ENCODE measurements around the gene VWA5B1.

Gene VWA5B1

GRCh38 chr1:20379075-20379474 is 88.4 kb downstream of the VWA5B1 start:
- Mint-ChIP-seq H3K27ac (no peak overlapping the region), H3K27me3 (ENCODE audit: low read depth) (peaks cover 3% of the 10 kb centered on the region), H3K4me1 (ENCODE audit: low read depth) (no peaks in the 10 kb centered on the region), H3K4me3 (no peak overlapping the region), H3K9me3 (no peaks in the 10 kb centered on the region), H3K36me3 (ENCODE audit: low read depth) (no peaks in the 10 kb centered on the region)
- DNase-seq (ENCODE audit: low spot score) = no peak

DNA sequence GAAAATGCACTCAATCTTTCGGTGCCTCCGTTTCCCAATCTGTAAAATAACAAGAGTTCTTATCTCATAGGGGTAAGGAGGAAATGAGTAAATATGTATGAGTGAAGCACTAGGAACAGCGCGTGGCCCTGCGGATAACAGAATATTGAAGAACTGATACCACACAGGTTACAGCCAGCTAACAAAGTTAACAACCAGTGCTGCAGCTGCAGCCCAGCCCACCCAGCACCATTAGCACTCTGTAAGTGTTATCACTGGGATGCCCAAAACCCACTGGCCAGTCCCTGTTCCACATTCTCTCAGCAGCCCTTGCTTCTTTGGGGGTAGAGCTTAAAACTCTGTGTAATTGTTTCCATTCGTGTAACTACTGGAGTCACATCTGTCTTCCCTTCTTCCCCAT is 89.5 kb downstream of the VWA5B1 start:
- H3K36me3 Mint-ChIP-seq (ENCODE audit: low read depth) = no peaks in the 10 kb centered on the region
- DNase-seq (ENCODE audit: low spot score) = no peak
- H3K4me3 Mint-ChIP-seq = no peak overlapping the region
- no peaks in the 10 kb centered on the region for H3K4me1 Mint-ChIP-seq (ENCODE audit: low read depth)
- H3K27ac Mint-ChIP-seq = no peak overlapping the region
- H3K9me3 Mint-ChIP-seq = no peaks in the 10 kb centered on the region
- peaks cover 11% of the 10 kb centered on the region for H3K27me3 Mint-ChIP-seq (ENCODE audit: low read depth)

DNA sequence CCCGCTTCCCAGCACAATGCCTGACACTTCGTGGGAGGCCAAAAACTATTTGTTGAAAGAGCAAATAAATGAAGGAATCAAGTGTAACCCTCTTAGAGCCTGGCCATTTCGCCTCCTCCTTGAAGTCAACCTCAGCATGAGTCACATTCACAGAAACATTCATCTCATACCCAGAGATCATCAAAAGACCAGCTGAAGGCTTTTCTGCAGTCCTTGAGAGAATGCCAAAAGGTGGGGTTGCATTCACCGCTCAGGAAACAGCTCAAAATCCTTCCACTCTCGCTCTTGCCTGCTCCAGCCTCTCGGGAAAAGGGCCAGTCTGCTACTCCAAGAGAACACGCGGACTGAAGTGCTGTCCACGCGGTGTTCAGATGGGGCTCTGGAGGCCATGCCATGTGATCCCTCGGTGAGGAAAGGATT is 90.0 kb downstream of the VWA5B1 start:
- no peaks in the 10 kb centered on the region for H3K9me3 Mint-ChIP-seq
- no peaks in the 10 kb centered on the region for H3K4me1 Mint-ChIP-seq (ENCODE audit: low read depth)
- no peak overlapping the region for H3K4me3 Mint-ChIP-seq
- H3K27ac Mint-ChIP-seq = no peak overlapping the region
- H3K36me3 Mint-ChIP-seq (ENCODE audit: low read depth) = no peaks in the 10 kb centered on the region
- peaks cover 14% of the 10 kb centered on the region for H3K27me3 Mint-ChIP-seq (ENCODE audit: low read depth)
- DNase-seq (ENCODE audit: low spot score) = no peak

DNA sequence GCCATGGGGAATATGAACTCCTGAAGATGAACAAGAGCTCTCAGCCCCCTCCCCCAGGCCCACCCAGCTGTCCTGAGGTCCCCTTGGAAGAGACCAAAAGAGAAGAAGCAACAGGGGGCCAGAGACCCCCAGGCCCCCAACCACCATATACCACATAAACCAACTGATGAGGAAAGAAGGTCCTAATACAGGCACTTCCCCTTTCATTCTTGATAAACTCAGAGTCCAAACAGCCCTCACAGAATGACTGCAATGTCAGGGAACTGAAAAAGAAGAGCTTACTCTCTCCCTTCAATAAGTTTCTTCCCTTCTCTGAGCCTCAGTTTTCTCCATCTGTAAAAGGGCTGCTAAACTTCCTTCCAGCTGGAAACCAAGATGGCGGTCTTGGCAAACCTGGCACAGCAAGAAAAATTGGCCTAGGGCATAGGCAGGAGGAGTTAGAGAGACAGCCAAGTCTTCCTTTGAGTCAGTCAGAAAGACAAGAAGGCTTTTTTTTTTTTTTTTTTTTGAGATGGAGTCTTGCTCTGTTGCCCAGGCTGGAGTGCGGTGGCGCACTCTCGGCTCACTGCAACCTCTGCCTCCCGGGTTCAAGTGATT is 90.5 kb downstream of the VWA5B1 start:
- no peaks in the 10 kb centered on the region for H3K4me1 Mint-ChIP-seq (ENCODE audit: low read depth)

GRCh38 chr1:20381961-20382360 is 91.3 kb downstream of the VWA5B1 start:
- Mint-ChIP-seq H3K36me3 (ENCODE audit: low read depth) (no peaks in the 10 kb centered on the region), H3K9me3 (no peaks in the 10 kb centered on the region), H3K27ac (no peak overlapping the region), H3K27me3 (ENCODE audit: low read depth) (peaks cover 23% of the 10 kb centered on the region), H3K4me1 (ENCODE audit: low read depth) (no peaks in the 10 kb centered on the region), H3K4me3 (no peak overlapping the region)
- no peak for DNase-seq (ENCODE audit: low spot score)

More for the DNA sequence above, 90.5 kb downstream of the VWA5B1 start:
- peaks cover 15% of the 10 kb centered on the region for H3K27me3 Mint-ChIP-seq (ENCODE audit: low read depth)
- no peak overlapping the region for H3K4me3 Mint-ChIP-seq
- no peaks in the 10 kb centered on the region for H3K9me3 Mint-ChIP-seq
- H3K36me3 Mint-ChIP-seq (ENCODE audit: low read depth) = no peaks in the 10 kb centered on the region
- DNase-seq (ENCODE audit: low spot score) = no peak
- H3K27ac Mint-ChIP-seq = no peak overlapping the region

- Mint-ChIP-seq H3K36me3 (ENCODE audit: low read depth) (no peaks in the 10 kb centered on the region), H3K4me1 (ENCODE audit: low read depth) (no peaks in the 10 kb centered on the region), H3K27me3 (ENCODE audit: low read depth) (peaks cover 25% of the 10 kb centered on the region), H3K9me3 (no peaks in the 10 kb centered on the region), H3K4me3 (no peak overlapping the region), H3K27ac (no peak overlapping the region)
- no peak for DNase-seq (ENCODE audit: low spot score)
Observed at GRCh38 chr1:20382711-20383110, 92.0 kb downstream of the VWA5B1 start.

DNA sequence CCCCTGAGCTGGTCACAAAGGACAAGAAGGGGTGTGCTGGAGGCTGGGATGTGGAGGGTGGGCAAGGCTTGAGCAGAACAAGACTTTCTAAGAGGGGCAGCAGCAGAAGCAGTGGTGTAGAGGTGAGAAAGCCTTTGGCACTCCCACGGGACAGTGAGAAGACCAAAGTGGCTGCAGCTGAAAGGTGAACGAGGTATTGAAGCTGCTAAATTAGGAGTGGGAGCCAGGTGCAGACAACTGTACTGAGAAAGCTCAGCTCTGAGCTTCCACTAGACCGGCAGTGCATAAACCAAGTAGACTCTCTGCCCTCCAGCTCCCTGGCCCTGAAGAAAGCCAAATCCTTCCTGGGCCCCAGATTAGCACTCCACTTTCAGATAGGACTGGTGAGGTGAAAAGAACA is 93.0 kb downstream of the VWA5B1 start:
- H3K4me3 Mint-ChIP-seq = no peak overlapping the region
- no peak for DNase-seq (ENCODE audit: low spot score)
- no peaks in the 10 kb centered on the region for H3K9me3 Mint-ChIP-seq
- H3K27me3 Mint-ChIP-seq (ENCODE audit: low read depth) = peaks cover 25% of the 10 kb centered on the region
- H3K4me1 Mint-ChIP-seq (ENCODE audit: low read depth) = no peaks in the 10 kb centered on the region
- no peak overlapping the region for H3K27ac Mint-ChIP-seq
- H3K36me3 Mint-ChIP-seq (ENCODE audit: low read depth) = no peaks in the 10 kb centered on the region

- Mint-ChIP-seq H3K4me3 (no peak overlapping the region), H3K4me1 (ENCODE audit: low read depth) (no peaks in the 10 kb centered on the region), H3K27me3 (ENCODE audit: low read depth) (peaks cover 26% of the 10 kb centered on the region), H3K36me3 (ENCODE audit: low read depth) (no peaks in the 10 kb centered on the region), H3K9me3 (no peaks in the 10 kb centered on the region), H3K27ac (no peak overlapping the region)
- DNase-seq (ENCODE audit: low spot score) = no peak
Observed at GRCh38 chr1:20385630-20386029, 95.0 kb downstream of the VWA5B1 start.

DNA sequence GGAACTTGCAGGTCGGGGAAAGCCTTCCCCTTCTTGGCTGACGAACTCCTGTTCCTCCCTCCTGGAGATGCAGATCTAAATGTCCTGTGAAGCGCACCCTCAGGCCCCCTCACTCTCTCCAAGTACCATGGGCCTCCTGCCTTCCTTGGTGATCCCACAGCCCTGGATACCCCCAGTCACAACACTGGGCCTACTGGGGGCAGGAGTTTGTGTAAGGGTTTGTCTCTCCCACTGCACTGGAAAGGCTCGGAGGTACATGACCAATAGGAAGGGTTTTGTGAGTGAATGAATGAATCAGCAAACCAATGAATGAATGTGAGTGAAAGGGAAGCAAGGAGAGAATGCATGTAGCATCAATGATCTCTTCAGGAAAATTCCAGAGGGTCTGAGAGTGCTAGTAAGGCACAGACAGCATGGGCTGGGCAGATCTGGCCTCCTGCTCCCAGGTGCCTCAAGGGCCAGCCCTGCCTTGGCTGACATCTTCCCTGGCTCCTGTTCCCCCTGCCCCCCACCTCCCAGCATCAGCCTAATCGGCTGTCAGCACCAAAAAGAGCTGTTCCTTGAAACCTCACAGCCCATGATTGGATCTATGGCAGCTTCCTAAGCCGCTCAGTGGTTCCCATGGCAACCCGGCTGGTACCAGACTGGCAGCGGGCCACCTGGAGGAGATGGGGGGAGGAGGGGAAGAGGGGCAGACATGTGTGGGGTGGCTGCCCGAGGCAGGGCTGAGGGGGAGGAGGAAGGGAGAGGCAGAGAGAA is 95.8 kb downstream of the VWA5B1 start:
- H3K27me3 Mint-ChIP-seq (ENCODE audit: low read depth) = peaks cover 29% of the 10 kb centered on the region
- no peaks in the 10 kb centered on the region for H3K9me3 Mint-ChIP-seq
- DNase-seq (ENCODE audit: low spot score) = no peak

GRCh38 chr1:20389571-20389970 is 98.9 kb downstream of the VWA5B1 start:
- H3K4me1 Mint-ChIP-seq (ENCODE audit: low read depth) = no peaks in the 10 kb centered on the region
- H3K4me3 Mint-ChIP-seq = no peak overlapping the region
- H3K36me3 Mint-ChIP-seq (ENCODE audit: low read depth) = no peaks in the 10 kb centered on the region
- H3K9me3 Mint-ChIP-seq = peaks cover 6% of the 10 kb centered on the region
- no peak for DNase-seq (ENCODE audit: low spot score)
- no peak overlapping the region for H3K27ac Mint-ChIP-seq
- H3K27me3 Mint-ChIP-seq (ENCODE audit: low read depth) = peaks cover 47% of the 10 kb centered on the region

More for the DNA sequence above, 95.8 kb downstream of the VWA5B1 start:
- H3K27ac Mint-ChIP-seq = no peak overlapping the region
- no peaks in the 10 kb centered on the region for H3K4me1 Mint-ChIP-seq (ENCODE audit: low read depth)
- H3K4me3 Mint-ChIP-seq = no peak overlapping the region
- no peaks in the 10 kb centered on the region for H3K36me3 Mint-ChIP-seq (ENCODE audit: low read depth)

DNA sequence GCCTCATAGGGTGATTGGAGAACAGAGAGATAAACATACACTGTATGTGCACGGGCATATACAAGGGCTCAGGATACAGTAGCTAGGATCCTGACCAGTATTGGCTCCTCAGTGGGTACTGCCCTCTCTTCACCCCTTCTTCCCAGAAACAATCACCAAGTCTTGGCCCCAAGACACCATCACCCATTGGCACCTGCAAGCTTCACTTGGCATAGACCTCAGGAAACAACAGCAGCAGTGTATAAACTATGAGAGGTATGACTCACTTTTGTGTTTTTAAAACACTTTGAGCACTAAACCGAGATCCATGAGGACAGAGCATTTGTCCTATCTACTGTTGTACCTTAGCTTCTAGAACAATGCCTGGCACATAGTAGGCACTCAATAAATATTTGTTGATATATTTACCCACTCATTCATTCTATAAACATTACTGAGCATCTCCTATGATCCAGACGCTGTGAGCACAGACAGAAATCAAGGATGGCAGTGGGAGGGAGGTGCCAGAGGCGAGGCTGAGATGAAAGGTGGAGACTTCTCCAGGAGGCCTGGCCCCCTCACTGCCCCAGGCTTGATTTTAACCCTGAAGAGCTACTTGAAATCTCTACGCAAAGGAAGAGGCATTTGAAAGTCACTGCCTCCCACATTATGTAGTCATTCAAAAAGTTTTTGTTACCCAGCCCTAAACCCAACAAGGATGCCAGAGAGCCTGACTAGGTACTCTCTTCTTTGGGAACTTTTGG is 100.1 kb downstream of the VWA5B1 start:
- no peak overlapping the region for H3K4me3 Mint-ChIP-seq

GRCh38 chr1:20395255-20395654 is 104.6 kb downstream of the VWA5B1 start:
- Mint-ChIP-seq H3K27me3 (ENCODE audit: low read depth) (peaks cover 33% of the 10 kb centered on the region), H3K27ac (no peak overlapping the region), H3K9me3 (peaks cover 17% of the 10 kb centered on the region), H3K36me3 (ENCODE audit: low read depth) (no peaks in the 10 kb centered on the region), H3K4me1 (ENCODE audit: low read depth) (no peaks in the 10 kb centered on the region), H3K4me3 (no peak overlapping the region)
- DNase-seq (ENCODE audit: low spot score) = no peak

More for the DNA sequence above, 100.1 kb downstream of the VWA5B1 start:
- Mint-ChIP-seq H3K4me1 (ENCODE audit: low read depth) (no peaks in the 10 kb centered on the region), H3K9me3 (peaks cover 17% of the 10 kb centered on the region), H3K36me3 (ENCODE audit: low read depth) (no peaks in the 10 kb centered on the region), H3K27me3 (ENCODE audit: low read depth) (peaks cover 41% of the 10 kb centered on the region), H3K27ac (no peak overlapping the region)
- DNase-seq (ENCODE audit: low spot score) = no peak

- H3K4me1 Mint-ChIP-seq (ENCODE audit: low read depth) = no peaks in the 10 kb centered on the region
- no peak overlapping the region for H3K27ac Mint-ChIP-seq
- H3K27me3 Mint-ChIP-seq (ENCODE audit: low read depth) = peaks cover 23% of the 10 kb centered on the region
- peaks cover 17% of the 10 kb centered on the region for H3K9me3 Mint-ChIP-seq
- no peaks in the 10 kb centered on the region for H3K36me3 Mint-ChIP-seq (ENCODE audit: low read depth)
- DNase-seq (ENCODE audit: low spot score) = no peak
- H3K4me3 Mint-ChIP-seq = no peak overlapping the region
Observed at GRCh38 chr1:20398744-20399143, 108.1 kb downstream of the VWA5B1 start.

- H3K36me3 Mint-ChIP-seq (ENCODE audit: low read depth) = no peaks in the 10 kb centered on the region
- no peaks in the 10 kb centered on the region for H3K4me1 Mint-ChIP-seq (ENCODE audit: low read depth)
- H3K4me3 Mint-ChIP-seq = no peak overlapping the region
- DNase-seq (ENCODE audit: low spot score) = no peak
- peaks cover 15% of the 10 kb centered on the region for H3K9me3 Mint-ChIP-seq
- H3K27ac Mint-ChIP-seq = no peak overlapping the region
- peaks cover 22% of the 10 kb centered on the region for H3K27me3 Mint-ChIP-seq (ENCODE audit: low read depth)
Observed at GRCh38 chr1:20399196-20399595, 108.5 kb downstream of the VWA5B1 start.

Measured in T-helper 2 cell treated with Interferon-gamma antibody and Interleukin-4, amounts not matched to agents 5 μg/mL and 100 μg/mL, for 36 hours (primary cell).